DND-41 (cell line): Measurements from ENCODE around the gene LYVE1.

Source experiments
- EZH2 ChIP-seq: IDR thresholded peaks from 3 replicates; pipeline ENCODE4 v1.6.1; 2012; ENCODE audit warnings: borderline replicate concordance, low read depth, mild to moderate bottlenecking, moderate library complexity, low read length, inconsistent platforms; ENCODE audit not compliant: severe bottlenecking
- TF ChIP-seq, protein P1 (sequence below): IDR thresholded peaks from 2 replicates; pipeline ENCODE4 v1.5.1; 2012; ENCODE audit warnings: borderline replicate concordance, low read length, moderate library complexity, mild to moderate bottlenecking; ENCODE audit not compliant: poor library complexity, severe bottlenecking; ENCODE audit errors: extremely low read depth

DNA sequence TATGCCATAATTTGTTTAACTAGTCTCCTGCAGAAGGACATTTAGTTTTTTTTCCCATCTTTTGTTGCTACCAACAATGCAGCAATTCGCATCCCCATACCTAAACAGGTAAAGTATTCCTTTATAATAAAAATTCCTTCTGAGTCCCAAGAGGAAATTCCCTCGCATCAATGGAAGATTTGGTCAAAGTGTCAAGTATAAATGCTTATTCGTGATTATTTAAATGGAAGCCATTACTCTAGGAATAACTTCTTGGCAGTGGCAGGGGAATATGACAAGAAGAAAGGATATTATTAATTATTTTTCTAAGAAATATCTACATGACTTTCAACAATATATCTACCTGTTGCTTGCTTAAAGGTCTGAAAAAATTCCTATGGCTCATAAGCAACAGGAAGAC, 53.0 kb downstream of the LYVE1 start:
- TF ChIP-seq, protein P1, sequence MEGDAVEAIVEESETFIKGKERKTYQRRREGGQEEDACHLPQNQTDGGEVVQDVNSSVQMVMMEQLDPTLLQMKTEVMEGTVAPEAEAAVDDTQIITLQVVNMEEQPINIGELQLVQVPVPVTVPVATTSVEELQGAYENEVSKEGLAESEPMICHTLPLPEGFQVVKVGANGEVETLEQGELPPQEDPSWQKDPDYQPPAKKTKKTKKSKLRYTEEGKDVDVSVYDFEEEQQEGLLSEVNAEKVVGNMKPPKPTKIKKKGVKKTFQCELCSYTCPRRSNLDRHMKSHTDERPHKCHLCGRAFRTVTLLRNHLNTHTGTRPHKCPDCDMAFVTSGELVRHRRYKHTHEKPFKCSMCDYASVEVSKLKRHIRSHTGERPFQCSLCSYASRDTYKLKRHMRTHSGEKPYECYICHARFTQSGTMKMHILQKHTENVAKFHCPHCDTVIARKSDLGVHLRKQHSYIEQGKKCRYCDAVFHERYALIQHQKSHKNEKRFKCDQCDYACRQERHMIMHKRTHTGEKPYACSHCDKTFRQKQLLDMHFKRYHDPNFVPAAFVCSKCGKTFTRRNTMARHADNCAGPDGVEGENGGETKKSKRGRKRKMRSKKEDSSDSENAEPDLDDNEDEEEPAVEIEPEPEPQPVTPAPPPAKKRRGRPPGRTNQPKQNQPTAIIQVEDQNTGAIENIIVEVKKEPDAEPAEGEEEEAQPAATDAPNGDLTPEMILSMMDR = no peak
- no peak for TF ChIP-seq EZH2
